GM23338 (cell line): Measurements from ENCODE around the gene ICAM3. TPM values are rescaled to one million over a fixed set of nuclear protein-coding genes. Genes with fewer than 3 reads are reported as not detected.

Experiments used
- ATAC-seq: fragments of 200-7000 bp; cut with Tn5 transposase; 3 replicates; pipeline ENCODE4 v1.9.1; 2020
- DNase-seq: peaks from one replicate; pipeline ENCODE4 v3.0.0-alpha.2; 2015; ENCODE audit warnings: low spot score
- H2AFZ ChIP-seq: fragments of 200-600 bp; sonication (generic); 2 replicates; pipeline ENCODE4 v1.8.0; 2016; ENCODE audit warnings: antibody characterized with exemption, mild to moderate bottlenecking, moderate library complexity
- H3F3A ChIP-seq: fragments of 200-600 bp; sonication (generic); replicated peaks from 2 replicates; pipeline ENCODE4 v1.8.0; 2017; ENCODE audit warnings: antibody characterized with exemption, mixed run types, low read depth
- H3K27ac ChIP-seq: fragments of 200-600 bp; sonication (generic); 2 replicates; pipeline ENCODE4 v1.6.1; 2016; ENCODE audit warnings: low read depth
- H3K27me3 ChIP-seq: fragments of 200-600 bp; sonication (generic); 2 replicates; pipeline ENCODE4 v1.8.0; 2016; ENCODE audit warnings: mild to moderate bottlenecking, mixed run types, moderate library complexity; ENCODE audit not compliant: insufficient read depth
- H3K36me3 ChIP-seq: fragments of 200-600 bp; sonication (generic); 2 replicates; pipeline ENCODE4 v1.8.0; 2016; ENCODE audit warnings: mild to moderate bottlenecking; ENCODE audit not compliant: insufficient read depth
- H3K4me1 ChIP-seq: fragments of 200-600 bp; sonication (generic); 2 replicates; pipeline ENCODE4 v1.8.0; 2016; ENCODE audit warnings: mild to moderate bottlenecking, moderate library complexity; ENCODE audit not compliant: insufficient read depth
- H3K4me2 ChIP-seq: fragments of 200-600 bp; sonication (generic); 2 replicates; pipeline ENCODE4 v1.7.1; 2017; ENCODE audit warnings: mixed run types
- H3K4me3 ChIP-seq: fragments of 200-600 bp; sonication (generic); 2 replicates; pipeline ENCODE4 v1.6.1; 2016; ENCODE audit warnings: mixed run types
- H3K79me2 ChIP-seq: fragments of 200-600 bp; sonication (generic); replicated peaks from 2 replicates; pipeline ENCODE4 v1.8.0; 2017; ENCODE audit warnings: mild to moderate bottlenecking; ENCODE audit not compliant: insufficient read depth
- H3K9me2 ChIP-seq: fragments of 200-600 bp; sonication (generic); 2 replicates; pipeline ENCODE4 v1.8.0; 2017; ENCODE audit not compliant: insufficient read depth
- H4K20me1 ChIP-seq: fragments of 200-600 bp; sonication (generic); replicated peaks from 2 replicates; pipeline ENCODE4 v1.8.0; 2017; ENCODE audit warnings: mild to moderate bottlenecking; ENCODE audit not compliant: insufficient read depth
- H3K27ac Mint-ChIP-seq: 2 replicates; pipeline ENCODE4 v1.8.0; 2020; ENCODE audit warnings: inconsistent platforms, mild to moderate bottlenecking, moderate library complexity, mixed read lengths
- H3K27me3 Mint-ChIP-seq: 3 replicates; pipeline ENCODE4 v1.8.0; 2022; ENCODE audit warnings: low read depth, mild to moderate bottlenecking, moderate library complexity, mixed read lengths, inconsistent platforms; ENCODE audit not compliant: insufficient read depth, poor library complexity
- H3K36me3 Mint-ChIP-seq: 3 replicates; pipeline ENCODE4 v1.8.0; 2021; ENCODE audit warnings: low read depth, mild to moderate bottlenecking, inconsistent platforms, moderate library complexity, mixed read lengths
- H3K4me1 Mint-ChIP-seq: 3 replicates; pipeline ENCODE4 v1.8.0; 2020; ENCODE audit warnings: mild to moderate bottlenecking, inconsistent platforms, mixed read lengths
- H3K4me3 Mint-ChIP-seq: 3 replicates; pipeline ENCODE4 v1.8.0; 2021; ENCODE audit warnings: moderate library complexity, mild to moderate bottlenecking, inconsistent platforms, mixed read lengths
- H3K9me3 Mint-ChIP-seq: 3 replicates; pipeline ENCODE4 v1.8.0; 2020; ENCODE audit warnings: moderate library complexity, mild to moderate bottlenecking, inconsistent platforms, mixed read lengths
- CREB1 ChIP-seq: fragments of 250-450 bp; sonication (Bioruptor Pico); IDR thresholded peaks from 2 replicates; pipeline ENCODE4 v1.5.0; 2020; ENCODE audit warnings: low read depth, mild to moderate bottlenecking, moderate library complexity
- ETS1 ChIP-seq: IDR thresholded peaks from 2 replicates; pipeline ENCODE4 v1.6.1; 2016; ENCODE audit warnings: antibody characterized with exemption
- POLR2AphosphoS5 ChIP-seq: IDR thresholded peaks from 2 replicates; pipeline ENCODE4 v1.6.1; 2016; ENCODE audit warnings: antibody characterized with exemption, low read depth
- ZNF462 ChIP-seq: fragments of 250-450 bp; sonication (Bioruptor Pico); IDR thresholded peaks from 2 replicates; pipeline ENCODE4 v1.5.0; 2020; ENCODE audit warnings: mild to moderate bottlenecking, moderate library complexity
- polyA plus RNA-seq: library from polyadenylated mRNA; unstranded; fragments of >200 nt; fragmentation: Nextera tagmentation; extraction: Ambion mirVana; gene quantifications from 2 replicates; pipeline ENCODE4 v1.2.1, GENCODE V29; 2016
- total RNA-seq: library from RNA; depleted of rRNA; stranded (reverse); fragments of >200 nt; shearing (Covaris generic); gene quantifications from 2 replicates; pipeline ENCODE4 v1.2.3, GENCODE V29; 2014

ICAM3 gene
- total and polyA plus RNA-seq, 2 experiments from 2014 or later, result 9.6 to 14.7 TPM

GRCh38 chr19:10316229-10317044 is 23.0 kb downstream of the ICAM3 start (continued):
- no peak for TF ChIP-seq ZNF462

GRCh38 chr19:10315335-10316214 is 23.8 kb downstream of the ICAM3 start, which contains the start of gene FDX2:
Gene FDX2 (minus strand): TSS chr19:10316015. CDS start chr19:10315996, 19 bp downstream.
- H4K20me1 ChIP-seq, result peaks cover 3% of the 10 kb centered on the region; the same call in 1 of the 2 replicates
- no peaks in the 10 kb centered on the region for H3K27me3 ChIP-seq
- peaks cover 32% of the 10 kb centered on the region for H3K36me3 Mint-ChIP-seq
- peak within 1 kb of the TSS; percentile 92 for H3K4me3 ChIP-seq
- TF ChIP-seq POLR2AphosphoS5 (peak; percentile 86), ETS1 (0 out of 2 replicates have a peak, but pooled peaks have one; percentile 35), CREB1 (CRISPR knock-in tag) (no peak), ZNF462 (no peak)
- peaks cover 12% of the 10 kb centered on the region; the same call in 1 of the 2 replicates for H3K4me1 ChIP-seq
- H3K36me3 ChIP-seq, result peaks cover 3% of the 10 kb centered on the region; the same call in 1 of the 2 replicates
- no peaks in the 10 kb centered on the region for H3K9me2 ChIP-seq
- H3K4me2 ChIP-seq, result peak within 1 kb of the TSS; percentile 92
- H3K27ac Mint-ChIP-seq, result peak within 1 kb of the TSS; percentile 92
- ATAC-seq (peak; percentile 90), DNase-seq (peak; percentile 95)
- H2AFZ ChIP-seq, result peak within 1 kb of the TSS; percentile 96
- H3K9me3 Mint-ChIP-seq, result no peaks in the 10 kb centered on the region
- peaks cover 12% of the 10 kb centered on the region for H3K27me3 Mint-ChIP-seq
- H3K4me1 Mint-ChIP-seq, result peaks cover 13% of the 10 kb centered on the region; the same call in 2 of the 3 replicates
- H3K4me3 Mint-ChIP-seq, result peak within 1 kb of the TSS; percentile 94
- H3K79me2 ChIP-seq, result peaks cover 6% of the 10 kb centered on the region
- H3K27ac ChIP-seq, result peak within 1 kb of the TSS; percentile 83; the same call in 1 of the 2 replicates
- peaks cover 12% of the 10 kb centered on the region for H3F3A ChIP-seq
